ENCODE results near the gene BAIAP3.
"Not testable (repeated sequence)": the region's sequence is repeated elsewhere in the genome, so short reads cannot be mapped to it uniquely, and the experiment has no call there.

Gene BAIAP3

DNA sequence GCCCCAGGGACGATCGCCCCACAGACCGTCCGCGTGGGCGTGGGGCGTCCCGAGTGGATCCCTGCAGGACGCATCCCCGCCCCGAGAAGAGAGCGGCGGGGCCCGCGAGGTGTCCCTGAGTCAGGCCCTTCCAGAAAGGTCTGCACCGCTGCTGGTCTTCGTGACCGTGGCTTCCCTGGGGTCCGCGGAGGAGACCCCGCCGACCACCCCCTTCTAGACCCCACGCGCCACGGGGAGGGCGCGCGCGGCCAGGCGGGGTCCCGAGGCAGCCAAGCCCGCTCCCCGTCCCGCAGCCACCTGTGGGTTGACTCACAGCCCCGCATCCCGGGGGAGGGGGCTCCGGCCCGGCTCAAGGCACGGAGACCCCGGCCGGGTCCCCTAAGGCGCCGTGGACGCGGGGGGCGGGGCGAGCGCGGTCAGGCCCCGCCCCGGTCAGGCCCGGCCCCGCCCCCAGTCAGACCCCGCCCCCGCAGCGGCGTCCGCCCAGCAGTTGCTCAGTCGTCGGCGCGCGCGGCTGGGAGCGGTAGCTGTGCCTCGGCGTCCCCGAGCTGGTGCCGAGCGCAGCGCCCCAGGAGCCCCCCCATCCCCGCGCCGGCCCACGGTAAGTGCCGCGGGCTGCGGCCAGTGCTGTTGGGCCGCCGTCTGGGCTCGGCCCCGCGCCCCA lies at the start of gene BAIAP3:
Gene BAIAP3, plus strand, starts transcription at position 497 of the 664 bp plus-strand sequence. CDS start 4,905 bp downstream, outside the sequence.
- peak; percentile 28 for DNase-seq (ENCODE audit: low spot score)

DNA sequence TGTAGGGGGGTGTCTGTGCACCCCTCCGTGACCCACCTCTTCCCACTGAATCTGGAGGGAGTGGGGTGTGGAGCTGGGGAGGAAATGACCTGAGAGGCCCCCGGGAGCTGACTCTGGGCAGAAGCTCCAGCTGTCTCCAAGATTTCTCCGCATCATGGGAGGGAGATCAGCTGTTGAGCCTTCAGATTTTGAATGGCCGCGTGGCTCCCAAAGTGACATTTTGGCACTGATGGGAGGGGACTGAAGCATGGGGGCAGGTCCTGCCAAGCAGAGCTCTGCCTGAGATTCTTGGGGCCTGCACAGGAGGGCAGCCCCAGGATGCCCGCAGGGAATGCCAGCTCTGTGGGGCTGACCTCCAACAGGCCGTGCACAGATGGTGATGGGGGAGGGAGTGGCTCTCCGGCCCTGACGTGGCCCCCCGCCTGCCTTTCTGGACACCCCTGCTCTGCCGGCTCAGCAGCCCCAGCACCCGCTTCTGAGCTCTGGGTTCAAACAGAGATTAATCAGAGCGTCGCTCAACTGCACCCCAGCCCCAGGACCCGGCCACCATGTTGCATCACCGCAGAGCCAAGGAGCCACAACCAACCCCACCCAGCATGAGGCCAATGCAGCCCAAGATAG lies 49.3 kb upstream of the BAIAP3 start:
- no peak for DNase-seq (ENCODE audit: low spot score)

GRCh38 chr16:1285669-1286512 lies 47.6 kb upstream of the BAIAP3 start:
- no peak for DNase-seq (ENCODE audit: low spot score)

GRCh38 chr16:1286513-1287094 lies 46.8 kb upstream of the BAIAP3 start:
- DNase-seq (ENCODE audit: low spot score), result no peak

DNA sequence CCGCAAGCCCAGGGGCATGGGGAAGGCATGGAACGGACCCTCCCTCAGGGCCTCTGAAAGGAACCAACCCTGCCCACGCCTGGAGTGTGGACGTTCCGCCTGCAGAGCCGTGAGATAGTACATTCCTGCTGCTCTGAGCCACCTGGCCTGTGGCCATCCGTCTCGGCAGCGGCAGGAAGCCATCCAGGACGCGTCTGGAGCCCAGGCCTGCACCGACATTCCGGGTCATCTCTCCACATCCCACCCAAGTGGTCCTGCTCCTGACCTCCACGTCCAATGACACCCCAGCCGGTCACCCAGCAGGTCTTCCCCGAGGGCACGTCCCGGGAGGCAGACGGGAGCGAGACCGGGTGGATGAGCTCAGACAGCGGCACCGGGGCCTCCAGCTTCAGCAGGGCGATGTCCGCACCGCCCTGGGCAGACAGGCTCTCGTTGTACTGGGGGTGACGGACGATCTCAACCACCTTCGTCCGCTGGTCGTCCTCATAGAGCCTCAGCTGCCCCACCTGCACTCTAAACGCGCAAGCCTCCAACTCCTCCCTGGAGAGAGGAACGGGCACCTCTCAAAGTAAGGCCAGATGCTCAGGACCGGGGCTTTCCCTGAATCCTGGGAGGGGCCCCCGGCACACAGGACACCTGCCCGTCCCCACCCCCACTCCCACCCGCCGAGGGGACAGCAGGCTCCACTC lies 45.3 kb upstream of the BAIAP3 start:
- no peak for DNase-seq (ENCODE audit: low spot score)

GRCh38 chr16:1288813-1289476 lies 44.5 kb upstream of the BAIAP3 start:
- DNase-seq (ENCODE audit: low spot score), result no peak

DNA sequence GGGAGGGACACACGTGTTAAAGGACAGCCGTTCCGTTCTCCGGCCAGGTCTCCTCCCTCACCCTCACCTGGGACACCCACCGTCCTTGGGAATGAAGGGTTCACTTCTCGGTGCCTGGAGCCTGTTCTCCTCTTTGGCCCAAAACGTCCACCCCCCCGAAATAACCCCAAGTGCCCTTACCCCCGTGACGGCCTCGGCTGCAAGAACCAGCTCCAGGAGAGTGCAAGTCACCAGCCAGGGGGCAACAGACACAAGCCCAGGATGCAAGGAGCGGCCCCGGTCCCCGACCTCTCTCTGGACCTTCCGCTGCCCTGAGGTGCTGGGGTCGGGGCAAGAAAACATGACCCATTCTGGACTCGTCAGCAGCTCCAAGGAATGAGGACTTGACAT lies 44.0 kb upstream of the BAIAP3 start:
- DNase-seq (ENCODE audit: low spot score), result no peak

GRCh38 chr16:1290063-1290501 lies 43.4 kb upstream of the BAIAP3 start:
- DNase-seq (ENCODE audit: low spot score), result no peak

- no peak for DNase-seq (ENCODE audit: low spot score)
Measured at GRCh38 chr16:1290860-1291575, 42.4 kb upstream of the BAIAP3 start.

DNA sequence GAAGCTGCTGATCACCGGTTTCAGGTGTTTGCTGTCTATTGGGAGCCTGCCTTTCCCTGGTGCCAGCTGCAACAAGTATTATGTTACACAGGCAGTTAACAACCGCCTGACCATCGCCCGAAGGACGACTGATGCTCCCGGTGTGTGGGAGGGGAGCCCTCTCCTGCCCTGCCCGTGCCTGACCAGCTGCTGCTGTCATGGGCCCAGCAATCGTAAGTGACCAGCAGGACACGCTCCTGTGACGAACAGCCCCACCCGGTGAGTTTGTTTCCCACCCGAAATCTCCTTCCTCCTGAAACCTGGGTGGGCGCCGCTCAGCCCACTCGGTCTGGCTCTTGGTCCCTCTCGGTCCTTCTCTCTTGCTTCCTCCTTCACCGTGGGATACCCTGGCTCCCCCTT lies 41.9 kb upstream of the BAIAP3 start:
- DNase-seq (ENCODE audit: low spot score), result no peak

DNA sequence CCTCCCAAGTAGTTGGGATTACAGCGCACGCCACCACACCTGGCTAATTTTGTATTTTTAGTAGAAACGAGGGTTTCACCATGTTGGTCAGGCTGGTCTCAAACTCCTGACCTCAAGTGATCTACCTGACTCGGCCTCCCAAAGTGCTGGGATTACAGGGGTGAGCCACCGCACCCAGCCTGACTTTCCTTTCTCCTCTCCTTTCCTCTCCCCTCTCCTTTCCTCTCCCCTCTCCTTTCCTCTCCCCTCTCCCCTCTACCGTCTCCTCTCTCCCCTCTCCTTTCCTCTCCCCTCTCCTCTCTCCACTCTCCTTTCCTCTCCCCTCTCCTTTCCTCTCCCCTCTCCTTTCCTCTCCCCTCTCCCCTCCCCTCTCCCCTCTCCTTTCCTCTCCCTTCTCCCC lies 41.2 kb upstream of the BAIAP3 start:
- not testable (repeated sequence) for DNase-seq (ENCODE audit: low spot score)

GRCh38 chr16:1292808-1293207 lies 40.6 kb upstream of the BAIAP3 start:
- not testable (repeated sequence) for DNase-seq (ENCODE audit: low spot score)

DNA sequence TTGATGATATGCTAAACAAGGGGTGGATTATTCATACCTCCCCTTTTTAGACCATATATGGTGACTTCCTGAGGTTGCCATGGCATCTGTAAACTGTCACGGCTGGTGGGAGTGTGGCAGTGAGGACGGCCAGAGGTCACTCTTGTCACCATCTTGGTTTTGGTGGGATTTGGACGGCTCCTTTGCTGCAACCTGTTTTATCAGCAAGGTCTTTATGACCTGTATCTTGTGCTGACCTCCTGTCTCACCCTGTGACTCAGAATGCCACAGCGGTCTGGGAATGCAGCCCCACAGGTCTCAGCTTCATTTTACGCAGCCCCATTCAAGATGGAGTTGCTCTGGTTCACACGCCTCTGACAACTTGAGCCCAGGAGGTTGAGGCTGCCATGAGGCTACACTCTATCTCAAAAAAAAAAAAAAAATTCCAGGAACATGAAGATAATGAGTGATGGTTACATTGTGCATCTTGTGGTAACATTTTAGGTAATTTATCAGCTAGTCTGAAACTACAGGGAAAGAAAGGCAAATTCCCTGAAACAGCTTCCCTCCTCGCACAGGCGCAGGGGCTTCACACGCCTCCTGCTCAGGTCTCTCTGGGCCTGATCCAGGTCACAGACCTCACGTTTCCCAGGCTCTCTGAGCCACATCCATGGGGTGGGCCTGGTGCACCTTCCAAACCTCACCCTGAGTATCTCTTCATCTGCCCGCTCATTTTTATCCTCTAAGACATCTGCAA lies 39.4 kb upstream of the BAIAP3 start:
- no peak for DNase-seq (ENCODE audit: low spot score)

DNA sequence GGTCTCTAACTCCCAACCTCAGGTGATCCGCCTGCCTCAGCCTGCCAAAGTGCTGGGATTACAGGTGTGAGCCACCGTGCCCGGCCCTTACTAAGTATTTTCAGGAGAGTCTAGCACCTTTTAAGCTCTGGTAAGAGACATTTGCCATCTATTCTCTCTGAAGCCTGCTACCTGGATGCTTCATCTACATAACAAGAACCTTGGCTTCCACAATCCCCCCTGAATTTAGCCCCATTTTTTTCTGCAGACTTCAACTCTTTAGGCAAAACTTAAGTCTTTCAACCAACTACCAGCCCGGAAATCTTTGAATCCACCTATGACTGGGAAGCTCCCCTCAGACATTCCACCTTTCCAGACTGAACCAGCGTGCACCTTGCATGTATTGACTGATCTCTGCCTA lies 38.0 kb upstream of the BAIAP3 start:
- no peak for DNase-seq (ENCODE audit: low spot score)

- DNase-seq (ENCODE audit: low spot score), result not testable (repeated sequence)
Measured at GRCh38 chr16:1296688-1297017, 36.8 kb upstream of the BAIAP3 start.

GRCh38 chr16:1297018-1297696 lies 36.3 kb upstream of the BAIAP3 start:
- DNase-seq (ENCODE audit: low spot score), result peak; percentile 87

DNA sequence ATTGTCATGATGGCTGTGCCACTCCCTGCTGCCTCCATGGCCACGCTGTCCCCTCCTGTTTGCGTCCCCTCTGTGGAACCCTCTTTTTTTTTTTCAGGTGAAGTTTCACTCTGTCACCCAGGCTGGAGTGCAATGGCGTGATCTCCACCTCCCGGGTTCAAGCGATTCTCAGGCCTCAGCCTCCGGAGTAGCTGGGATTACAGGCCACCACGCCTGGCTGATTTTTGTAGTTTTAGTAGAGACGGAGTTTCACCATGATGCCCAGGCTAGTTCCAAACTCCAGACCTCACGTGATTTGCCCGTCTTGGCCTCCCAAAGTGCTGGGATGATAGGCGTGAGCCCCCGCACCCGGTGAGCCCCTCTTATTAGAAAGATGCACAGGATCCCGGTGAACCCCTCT lies 35.0 kb upstream of the BAIAP3 start:
- no peak for DNase-seq (ENCODE audit: low spot score)

GRCh38 chr16:1299012-1299867 lies 34.2 kb upstream of the BAIAP3 start:
- no peak for DNase-seq (ENCODE audit: low spot score)

DNA sequence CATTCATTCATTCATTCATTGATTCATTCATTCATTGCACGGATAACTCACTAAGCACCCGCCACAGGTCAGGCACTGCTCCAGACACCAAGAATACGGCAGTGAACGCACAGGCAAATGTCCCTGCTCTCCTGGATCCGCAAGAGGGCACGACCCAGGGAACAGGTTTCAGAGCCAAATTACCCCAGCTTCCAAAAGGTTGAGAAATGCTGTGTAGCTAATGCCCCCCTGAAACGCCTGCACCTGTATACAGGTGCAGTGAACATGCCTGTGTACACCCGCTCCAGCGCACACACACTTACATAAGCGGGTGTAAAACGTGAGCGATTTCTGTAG lies 33.6 kb upstream of the BAIAP3 start:
- DNase-seq (ENCODE audit: low spot score), result no peak

Data from kidney capillary endothelial cell (primary cell).